Gastrocnemius medialis (tissue), 4 donors: Measurements from ENCODE around the gene SUPT20H. TPM values are rescaled to one million over a fixed set of nuclear protein-coding genes. Genes with fewer than 3 reads are reported as not detected.
A peak's percentile ranks its signal among the peaks of the same experiment; 100 is the strongest.

Experiments used
- ATAC-seq, 2 donors: fragments of 150-250 bp; one replicate each; pipeline ENCODE4 v1.9.1; 2016
- DNase-seq, 2 donors: peaks; one replicate each; pipeline ENCODE4 v3.0.0-alpha.2; 2019
- H3K27ac ChIP-seq, 4 donors: fragments of 200-600 bp; sonication (generic); 1 replicate in 1 of 4; 2 replicates in 3 of 4; pipeline ENCODE4 v1.5.1; 2016 to 2018; ENCODE audit warnings: mild to moderate bottlenecking in 2 of 4, moderate library complexity in 1 of 4
- H3K27me3 ChIP-seq, 3 donors: fragments of 200-600 bp; sonication (generic) in 2 of 3; 1 replicate in 1 of 3; 2 replicates in 2 of 3; pipeline versions ENCODE4 v1.5.1 to v1.6.0; 2016 to 2019; ENCODE audit warnings: mild to moderate bottlenecking in 1 of 3, moderate library complexity in 1 of 3
- H3K36me3 ChIP-seq, 2 donors: fragments of 200-600 bp; sonication (generic) in 1 of 2; one replicate each; pipeline ENCODE4 v1.5.1; 2017 to 2018
- H3K4me1 ChIP-seq, 2 donors: fragments of 200-600 bp; sonication (generic) in 1 of 2; one replicate each; pipeline ENCODE4 v1.5.1; 2016 to 2017; ENCODE audit warnings: mild to moderate bottlenecking in 2 of 2
- H3K4me3 ChIP-seq, 4 donors: fragments of 200-600 bp; sonication (generic) in 3 of 4; 1 replicate in 1 of 4; 2 replicates in 3 of 4; pipeline ENCODE4 v1.5.1; 2016 to 2019; ENCODE audit warnings: mild to moderate bottlenecking in 2 of 4
- H3K9me3 ChIP-seq, 3 donors: fragments of 200-600 bp; sonication (generic) in 2 of 3; 1 replicate in 1 of 3; 2 replicates in 2 of 3; pipeline ENCODE4 v1.5.1; 2016 to 2019
- CTCF ChIP-seq, 5 experiments: fragments of 450-650 bp in 3 of 5; fragments of 200-600 bp in 2 of 5; sonication (generic) in 2 of 5; IDR thresholded peaks in 4 of 5; conservative IDR thresholded peaks in 1 of 5; 1 replicate in 4 of 5; 2 replicates in 1 of 5; pipeline ENCODE4 v1.5.1; 2016 to 2019; ENCODE audit warnings: antibody characterized with exemption in 5 of 5, mild to moderate bottlenecking in 3 of 5, moderate library complexity in 3 of 5
- POLR2A ChIP-seq, 2 donors: fragments of 450-650 bp; IDR thresholded peaks; one replicate each; pipeline ENCODE4 v1.6.1; 2017; ENCODE audit warnings: antibody characterized with exemption in 2 of 2, mild to moderate bottlenecking in 2 of 2, moderate library complexity in 2 of 2
- in situ Hi-C, 4 donors: fragments of 200-750 bp; cut with MboI; loops; one replicate each; pipeline versions ENCODE4 v1.15.0 to v1.8.0; 2017; ENCODE audit warnings: low sequenced_read_pairs in 4 of 4
- intact Hi-C: fragments of 100-400 bp; cut with DNase I; formaldehyde crosslinking; loops from one replicate; pipeline ENCODE4 v1.15.1; 2023; ENCODE audit warnings: low total_unique reads
- total RNA-seq, 4 donors: library from RNA; depleted of rRNA; stranded (reverse); fragments of >200 nt; gene quantifications; one replicate each; pipeline versions ENCODE4 v1.1.0 to v1.2.3, GENCODE V29; 2016

The SUPT20H gene
- total RNA-seq: 10 to 100 TPM; 18.1 to 24.4 (median 19.1) TPM

GRCh38 chr13:37058910-37059847 is at the start of gene SUPT20H:
TSS of gene SUPT20H (minus strand) at chr13:37059688. CDS start at chr13:37051490, 8,198 bp downstream.
- Histone ChIP-seq H3K27me3 (no peaks in the 10 kb centered on the region), H3K27ac (peak within 1 kb of the TSS; percentile 86 to 98 (median 94)), H3K9me3 (no peaks in the 10 kb centered on the region), H3K36me3 (no peaks in the 10 kb centered on the region), H3K4me3 (peak within 1 kb of the TSS; percentile 82 to 99 (median 87)), H3K4me1 (peaks cover 8 to 10% of the 10 kb centered on the region in 2 donors)
- peak; percentile 97 to 99 for ATAC-seq
- intact Hi-C loops: loop anchor here (1.0 to 2.0 kb wide), 2 partner anchors 60 to 1292 kb away; partner anchors contain the start of gene ALG5
- peak; percentile 90 for DNase-seq
- in situ Hi-C loops: loop anchor here in 1 of 4 donors (25.0 kb wide), 1 partner anchor 1278 kb away; the partner anchor contains the start of gene UFM1
- TF ChIP-seq POLR2A (IDR thresholded peaks at IDR 0.05) (peak; percentile 66 to 79), CTCF (IDR thresholded peaks at IDR 0.05 in 4 of 5, conservative IDR thresholded peaks at IDR 0.05 in 1 of 5) (peak in 1 of 5 experiments; percentile 13)

- DNase-seq (no peak), ATAC-seq (no peak)
- H3K4me1 ChIP-seq: no peaks in the 10 kb centered on the region
- H3K27ac ChIP-seq: no peak overlapping the region
- no peak overlapping the region for H3K4me3 ChIP-seq
- in situ Hi-C loops (loop anchor here (10.0 to 25.0 kb wide), 3 partner anchors 478 to 503 kb away; partner anchors contain the start of gene POSTN (in 1 of the 4)), intact Hi-C loops (loop anchor here (5.0 kb wide), 1 partner anchor 493 kb away; no protein-coding TSS in a partner anchor)
- TF ChIP-seq CTCF (IDR thresholded peaks at IDR 0.05 in 4 of 5, conservative IDR thresholded peaks at IDR 0.05 in 1 of 5) (peak in 2 of 5 experiments; percentile 40 to 47), POLR2A (IDR thresholded peaks at IDR 0.05) (no peak)
- H3K27me3 ChIP-seq: no peaks in the 10 kb centered on the region
- H3K9me3 ChIP-seq: no peaks in the 10 kb centered on the region
- H3K36me3 ChIP-seq: no peaks in the 10 kb centered on the region
These were observed 49.7 kb upstream of the SUPT20H start for GRCh38 chr13:37109051-37109678.

GRCh38 chr13:37107868-37108267 is 48.4 kb upstream of the SUPT20H start:
- intact Hi-C loops (loop anchor here (5.0 kb wide), 1 partner anchor 494 kb away; no protein-coding TSS in a partner anchor), in situ Hi-C loops (loop anchor here (10.0 to 25.0 kb wide), 3 partner anchors 479 to 504 kb away; partner anchors contain the start of gene POSTN (in 1 of the 4))
- no peak for TF ChIP-seq CTCF (IDR thresholded peaks at IDR 0.05 in 4 of 5, conservative IDR thresholded peaks at IDR 0.05 in 1 of 5)
- no peak for TF ChIP-seq POLR2A (IDR thresholded peaks at IDR 0.05)

GRCh38 chr13:37107456-37107855 is 48.0 kb upstream of the SUPT20H start:
- H3K9me3 ChIP-seq: no peaks in the 10 kb centered on the region
- no peak overlapping the region for H3K4me3 ChIP-seq
- H3K27me3 ChIP-seq: no peaks in the 10 kb centered on the region
- intact Hi-C loops (loop anchor here (5.0 kb wide), 1 partner anchor 495 kb away; no protein-coding TSS in a partner anchor), in situ Hi-C loops (loop anchor here (10.0 to 25.0 kb wide), 3 partner anchors 480 to 505 kb away; partner anchors contain the start of gene POSTN (in 1 of the 4))
- no peak overlapping the region for H3K27ac ChIP-seq
- ATAC-seq (no peak), DNase-seq (no peak)
- no peaks in the 10 kb centered on the region for H3K4me1 ChIP-seq
- TF ChIP-seq POLR2A (IDR thresholded peaks at IDR 0.05) (no peak), CTCF (IDR thresholded peaks at IDR 0.05 in 4 of 5, conservative IDR thresholded peaks at IDR 0.05 in 1 of 5) (no peak)
- no peaks in the 10 kb centered on the region for H3K36me3 ChIP-seq

More at GRCh38 chr13:37107868-37108267, 48.4 kb upstream of the SUPT20H start:
- Histone ChIP-seq H3K4me1 (no peaks in the 10 kb centered on the region), H3K4me3 (no peak overlapping the region), H3K27ac (no peak overlapping the region), H3K9me3 (no peaks in the 10 kb centered on the region), H3K27me3 (no peaks in the 10 kb centered on the region), H3K36me3 (no peaks in the 10 kb centered on the region)
- no peak for ATAC-seq
- no peak for DNase-seq
